NCI-H1436 treated with DMSO at 0.1 percent for 48 hours (cell line): Measurements from ENCODE around the gene RHBDF1.
"Not testable (repeated sequence)": the region's sequence is repeated elsewhere in the genome, so short reads cannot be mapped to it uniquely, and the experiment has no call there.

ENCODE experiments used
- DNase-seq: peaks from one replicate; lab custom pipeline; 2025; lab: John Stamatoyannopoulos, UW

RHBDF1 gene

DNA sequence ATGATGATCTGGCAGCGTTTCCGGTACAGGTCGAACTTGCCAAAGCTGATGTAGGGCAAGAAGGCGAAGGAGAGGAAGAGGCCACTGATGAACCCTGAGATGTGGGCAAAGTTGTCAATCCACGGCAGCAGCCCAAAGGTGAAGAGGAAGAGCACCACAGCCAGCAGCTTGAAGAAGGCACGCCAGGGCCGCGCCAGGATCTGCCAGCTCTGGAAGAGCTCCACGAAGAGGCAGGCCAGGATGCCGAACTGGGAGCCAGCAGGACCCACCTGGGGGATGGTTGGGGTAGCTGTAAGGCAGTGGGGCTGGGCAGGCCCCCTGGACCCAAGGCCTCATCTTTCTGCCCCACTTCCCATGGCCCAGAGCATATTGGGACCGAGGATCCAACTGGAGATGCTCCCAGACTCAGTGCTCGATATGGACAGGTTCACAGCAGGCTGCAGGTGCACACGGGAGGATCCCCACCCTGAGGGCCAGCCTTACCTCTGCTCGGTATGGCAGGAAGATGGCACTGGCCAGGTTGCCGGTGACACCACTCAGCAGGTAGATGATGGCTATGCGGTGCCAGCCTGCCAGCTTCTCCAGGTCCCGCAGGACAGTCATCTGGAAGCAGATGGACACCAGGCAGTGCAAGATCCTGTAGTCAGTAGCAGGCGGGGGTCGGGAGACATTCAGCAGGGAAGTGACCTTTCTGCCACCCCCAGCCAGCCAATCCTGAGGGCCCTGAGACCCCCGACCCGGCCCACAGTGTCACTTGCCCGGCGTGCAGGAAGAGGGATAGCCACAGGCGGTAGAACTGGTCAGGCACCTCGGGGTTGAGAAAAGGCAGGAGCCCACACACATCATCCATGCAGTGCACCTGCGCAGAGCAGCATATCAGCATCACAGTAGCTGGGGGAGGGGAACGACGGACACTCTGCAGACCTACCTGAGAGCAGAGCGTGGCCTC is 13.7 kb downstream of the RHBDF1 start:
- DNase-seq = no peak

GRCh38 chr16:57711-58110 is 14.7 kb downstream of the RHBDF1 start:
- DNase-seq = no peak

DNA sequence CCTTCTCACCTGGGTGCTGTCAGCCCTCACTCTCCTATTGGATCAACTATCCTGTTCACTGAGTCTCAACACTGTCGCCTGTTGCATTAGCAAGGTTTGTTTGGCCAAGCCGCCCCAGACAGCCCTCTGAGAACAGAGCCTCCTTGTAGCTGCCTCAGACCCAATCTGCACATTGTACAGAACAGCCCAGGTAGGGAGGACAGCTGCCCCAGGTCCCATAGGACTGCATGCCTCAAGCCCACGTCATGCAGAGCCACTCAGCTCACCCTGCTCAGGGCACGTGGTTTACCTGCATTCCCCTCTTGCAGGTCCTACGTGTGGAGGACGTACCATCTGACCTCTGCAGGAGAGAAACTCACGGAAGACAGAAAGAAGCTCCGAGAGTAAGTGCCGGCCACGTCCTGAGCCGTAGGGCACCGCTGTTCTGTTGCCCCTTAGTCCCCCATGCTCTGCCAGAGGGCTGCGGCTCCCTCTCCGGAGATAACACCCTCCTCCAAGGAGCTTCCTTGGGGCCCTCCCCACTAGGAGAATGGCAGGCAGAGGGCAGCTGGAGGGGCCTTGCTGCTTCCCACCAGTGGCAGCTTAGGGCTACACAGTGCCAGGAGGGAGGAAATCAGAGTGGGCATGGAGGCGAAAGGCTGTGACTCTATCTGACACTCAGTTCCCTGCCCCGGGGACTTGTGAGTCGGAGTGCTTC is 16.1 kb downstream of the RHBDF1 start:
- DNase-seq = no peak

DNA sequence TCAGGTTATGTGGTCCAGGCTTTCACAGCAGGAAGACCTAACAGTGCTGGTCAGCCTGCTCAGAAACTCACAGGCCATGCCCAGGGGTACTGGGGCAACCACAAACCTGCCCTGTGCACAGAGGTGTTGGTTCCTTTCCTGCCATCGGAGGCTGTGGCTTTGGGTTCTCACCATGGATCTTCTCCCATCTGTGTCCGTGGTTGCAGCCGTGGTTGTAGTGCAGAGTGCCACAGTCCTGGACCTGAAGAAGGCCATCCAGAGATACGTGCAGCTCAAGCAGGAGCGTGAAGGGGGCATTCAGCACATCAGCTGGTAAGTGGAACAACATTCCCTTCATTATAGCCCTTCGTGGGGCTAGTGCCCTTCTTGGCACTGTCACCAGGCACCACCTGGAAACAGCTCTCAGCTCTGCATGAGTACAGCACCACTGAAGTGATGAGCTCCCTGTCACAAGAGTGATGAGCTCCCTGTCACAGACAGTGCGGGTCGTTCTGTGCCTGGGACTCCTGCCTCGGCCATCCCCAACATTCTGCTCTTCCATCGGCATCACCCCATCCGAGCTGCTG is 16.8 kb downstream of the RHBDF1 start:
- DNase-seq = no peak

DNA sequence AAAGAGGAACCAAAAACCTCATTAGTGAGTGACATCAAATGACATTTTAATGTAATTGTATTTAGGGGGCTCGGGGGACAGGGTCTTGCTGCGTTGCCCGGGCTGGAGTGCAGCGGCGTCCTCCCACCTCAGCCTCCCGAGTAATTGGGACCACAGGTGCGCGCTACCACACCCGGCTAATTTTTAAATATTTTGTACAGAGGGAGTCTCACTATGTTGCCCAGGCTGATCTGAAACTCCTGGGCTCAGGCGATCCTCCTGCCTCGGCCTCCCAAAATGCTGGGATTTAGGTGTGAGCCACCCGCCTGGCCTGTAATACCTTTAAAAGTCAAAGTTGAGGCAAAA is 18.2 kb downstream of the RHBDF1 start:
- DNase-seq = no peak

- DNase-seq = peak; percentile 87
These were observed 18.8 kb downstream of the RHBDF1 start, which contains the start of the genes POLR3K and SNRNP25 for GRCh38 chr16:53346-54236. TSS of gene POLR3K (minus strand) at chr16:53608. CDS start at chr16:53586, 22 bp downstream. TSS of gene SNRNP25 (plus strand) at chr16:53828. CDS start at chr16:54017, 189 bp downstream.

DNA sequence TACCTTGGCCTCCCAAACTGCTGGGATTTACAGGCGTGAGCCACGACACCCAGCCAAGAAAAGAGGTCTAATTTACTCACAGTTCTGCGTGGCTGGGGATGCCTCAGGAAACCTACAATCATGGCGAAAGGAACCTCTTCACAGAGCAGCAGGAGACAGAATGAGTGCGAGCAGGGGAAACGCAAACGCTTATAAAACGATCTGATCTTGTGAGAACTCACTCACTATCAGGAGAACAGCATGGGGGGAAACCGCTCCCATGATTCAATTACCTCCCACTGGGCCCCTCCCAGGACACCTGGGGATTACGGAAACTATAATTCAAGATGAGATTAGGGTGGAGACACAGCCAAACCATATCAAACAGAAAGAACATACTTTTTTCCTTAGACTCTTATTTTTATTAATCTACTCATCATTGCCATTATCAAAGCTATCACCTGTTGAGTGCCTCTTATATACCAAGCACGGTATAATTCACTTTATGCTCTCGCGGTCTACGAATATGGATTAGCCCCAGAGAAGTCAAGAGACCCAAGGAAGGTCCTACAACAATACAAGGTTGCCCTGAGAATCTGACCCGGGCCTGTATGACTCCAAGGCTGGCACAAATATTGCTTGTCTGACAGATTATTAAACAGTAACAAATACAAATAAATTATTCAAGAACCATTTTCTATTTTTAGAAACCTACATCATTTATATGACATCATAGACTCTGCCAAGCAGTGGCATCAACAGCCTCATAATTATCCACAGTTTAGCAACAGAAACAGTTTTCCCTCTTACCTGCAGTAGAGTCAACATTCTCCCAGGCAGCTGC is 21.5 kb downstream of the RHBDF1 start:
- no peak for DNase-seq

GRCh38 chr16:47234-47633 is 25.2 kb downstream of the RHBDF1 start:
- no peak for DNase-seq

- DNase-seq = not testable (repeated sequence)
These were observed 25.9 kb downstream of the RHBDF1 start for GRCh38 chr16:46510-46909.

DNA sequence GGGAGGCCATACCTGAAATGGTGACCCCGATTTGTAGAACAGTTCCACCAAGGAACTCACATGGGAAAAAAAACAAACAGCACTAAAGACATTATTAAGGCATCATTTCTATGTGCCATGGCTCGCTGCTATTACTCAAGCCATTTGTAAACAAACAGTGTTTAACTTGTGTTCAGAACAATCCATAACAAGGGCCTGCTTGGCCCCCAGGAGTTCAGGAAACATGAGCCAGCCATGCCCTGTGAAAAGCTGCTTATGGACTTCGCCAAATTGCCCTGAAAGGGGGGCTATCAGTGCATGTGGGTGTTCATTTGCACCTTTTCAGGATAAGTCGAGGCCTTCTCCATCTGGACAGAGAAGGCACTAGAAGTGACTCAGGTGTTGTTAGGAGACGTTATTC is 27.0 kb downstream of the RHBDF1 start:
- no peak for DNase-seq

- no peak for DNase-seq
These were observed 27.8 kb downstream of the RHBDF1 start for GRCh38 chr16:44655-45054.

DNA sequence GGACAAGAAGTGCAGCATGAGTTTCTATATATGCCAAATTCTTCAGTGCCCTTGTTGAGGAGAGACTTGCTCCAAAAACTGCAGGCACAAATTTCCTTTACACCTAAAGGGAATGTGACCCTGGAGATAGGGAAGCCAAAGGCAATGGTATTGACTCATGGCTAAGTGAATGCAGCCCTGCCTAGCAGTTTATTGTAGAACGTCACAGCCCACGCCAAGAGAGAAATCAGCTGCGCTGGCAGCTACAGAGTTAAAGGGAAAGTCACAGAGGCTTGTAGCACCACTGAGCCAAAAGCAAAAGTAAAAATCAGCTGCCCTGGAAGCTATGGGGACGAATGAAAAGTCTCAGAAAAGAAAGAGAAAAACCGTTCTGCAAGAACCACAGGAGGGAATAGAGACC is 29.1 kb downstream of the RHBDF1 start:
- no peak for DNase-seq

GRCh38 chr16:42691-43090 is 29.7 kb downstream of the RHBDF1 start:
- DNase-seq = no peak

DNA sequence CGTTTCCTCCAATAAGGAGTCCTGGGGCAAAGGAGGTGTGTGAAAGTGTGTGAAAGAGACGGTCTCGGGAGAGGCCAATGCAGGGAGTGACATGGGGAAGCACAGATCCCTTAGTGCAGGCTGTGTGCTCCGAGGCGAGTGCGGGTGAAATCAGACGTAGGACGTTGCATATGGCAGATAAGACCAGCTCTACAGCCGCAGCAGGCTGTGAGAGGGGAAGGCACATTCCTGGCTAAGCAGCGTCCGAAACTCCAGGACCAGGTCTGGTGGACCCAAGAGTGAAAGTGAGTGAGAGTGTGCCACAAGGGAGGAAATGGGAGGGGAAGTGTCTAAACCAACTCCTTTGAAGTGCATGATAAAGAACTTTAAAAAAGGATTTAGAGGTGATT is 30.4 kb downstream of the RHBDF1 start:
- no peak for DNase-seq

DNA sequence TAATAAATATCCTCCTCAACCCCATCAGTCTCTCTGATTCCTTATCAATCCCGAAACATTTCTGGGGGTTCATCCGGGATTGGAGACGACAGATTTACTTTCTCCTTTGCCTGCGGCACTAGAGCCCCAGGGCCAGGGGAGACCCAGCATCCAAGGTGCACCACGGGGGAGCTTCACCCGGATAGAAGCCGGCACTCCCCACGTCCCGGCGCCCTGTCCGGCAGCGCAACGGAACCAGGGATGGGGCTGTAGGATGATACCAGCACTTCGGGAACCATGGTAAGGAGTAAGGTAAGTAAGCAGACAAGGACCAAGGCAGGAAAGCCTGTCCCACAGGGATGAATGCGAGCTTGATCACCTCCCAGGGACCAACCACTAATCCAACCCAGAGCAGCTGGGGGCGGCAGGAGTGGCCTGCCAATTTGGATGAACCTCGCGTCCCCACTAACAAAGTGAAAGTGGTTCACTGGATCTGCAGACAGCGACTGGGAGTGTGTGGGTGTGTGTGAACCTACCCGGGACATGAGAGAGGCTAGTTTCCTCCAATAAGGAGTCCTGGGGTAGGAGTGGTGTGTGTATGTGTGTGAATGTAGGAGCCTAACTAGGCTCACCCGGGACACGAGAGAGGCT is 30.9 kb downstream of the RHBDF1 start:
- DNase-seq = no peak

GRCh38 chr16:38941-39892 is 33.2 kb downstream of the RHBDF1 start:
- DNase-seq = no peak

- not testable (repeated sequence) for DNase-seq
These were observed 34.2 kb downstream of the RHBDF1 start for GRCh38 chr16:38206-38605.

GRCh38 chr16:37511-37910 is 34.9 kb downstream of the RHBDF1 start:
- no peak for DNase-seq

- no peak for DNase-seq
These were observed 36.0 kb downstream of the RHBDF1 start for GRCh38 chr16:36336-36984.
